ENCODE results near the gene ERICH4. TPM values are rescaled to one million over a fixed set of nuclear protein-coding genes. Genes with fewer than 3 reads are reported as not detected.
A peak's percentile ranks its signal among the peaks of the same experiment; 100 is the strongest.

Gene ERICH4
- total RNA-seq, 3 donors from 2014 or later: not detected

DNA sequence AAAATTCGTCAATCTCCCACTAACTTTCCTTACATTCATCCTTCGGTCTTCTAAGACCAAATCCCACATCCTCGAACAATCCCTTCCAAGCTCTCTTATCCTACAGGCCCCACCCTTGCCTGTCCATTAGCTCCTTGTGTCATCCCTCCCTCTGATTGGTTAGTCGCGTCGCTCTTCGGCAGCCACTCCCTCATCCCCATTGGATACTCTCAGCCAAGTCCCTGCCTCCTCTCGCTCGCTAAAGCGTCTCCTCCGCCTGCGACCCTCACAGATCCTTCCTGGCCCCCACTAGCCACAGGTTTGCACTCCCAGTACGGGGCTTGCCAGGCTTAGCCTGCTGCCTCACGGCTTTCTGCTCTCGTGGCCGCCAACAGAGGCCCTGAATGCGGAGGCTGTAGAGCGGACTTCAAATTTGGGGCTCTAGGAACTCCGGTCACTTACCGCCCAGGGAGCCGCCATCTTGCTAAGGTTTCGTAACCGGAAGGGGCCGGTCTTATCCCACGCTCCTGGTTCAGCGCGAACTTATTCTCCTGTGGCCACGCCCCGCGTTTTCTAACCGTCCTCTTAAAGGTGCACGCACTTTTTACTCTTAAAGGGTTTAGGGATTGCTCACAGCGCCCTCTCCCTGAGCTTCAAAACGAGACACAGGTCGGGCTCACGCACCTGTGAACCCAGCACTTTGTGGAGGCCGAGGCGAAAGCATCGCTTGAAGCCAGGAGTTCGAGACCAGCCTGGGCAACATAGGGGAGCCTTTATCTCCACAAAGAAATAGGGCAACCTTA is 3.3 kb upstream of the ERICH4 start, which contains the start of gene DMAC2:
DMAC2 (minus strand) TSS at position 472 of the 782 bp plus-strand sequence; CDS start at position 459, 13 bp downstream.
- ATAC-seq: peak; percentile 96

DNA sequence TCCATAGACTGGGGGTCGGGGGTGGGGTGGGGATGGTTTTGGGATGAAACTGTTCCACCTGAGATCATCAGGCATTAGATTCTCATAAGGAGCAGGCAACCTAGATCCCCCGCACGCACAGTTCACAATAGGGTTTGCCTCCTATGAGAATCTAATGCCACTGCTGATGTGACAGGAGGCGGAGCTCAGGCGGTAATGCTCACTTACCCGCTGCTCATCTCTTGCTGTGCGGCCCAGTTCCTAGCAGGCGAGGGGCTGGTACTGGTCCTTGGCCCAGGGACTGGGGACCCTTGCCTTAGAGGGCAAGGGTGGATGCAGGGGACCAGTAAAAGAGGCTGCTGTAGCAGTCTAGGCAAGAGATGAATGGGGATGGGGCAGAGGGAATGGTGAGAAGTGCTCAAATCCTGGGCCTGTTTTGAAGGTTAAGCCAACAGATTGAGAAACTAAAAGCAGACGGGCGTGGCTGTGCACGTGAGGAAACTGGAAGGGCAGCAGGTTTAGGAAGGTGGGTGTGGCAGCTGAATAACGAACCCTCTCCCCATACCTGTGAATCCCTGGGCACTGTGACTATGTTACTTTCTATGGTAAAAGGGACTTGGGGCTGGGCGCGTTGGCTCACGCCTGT is 1.5 kb upstream of the ERICH4 start:
- intact Hi-C loops (cut with DNase I, micrococcal nuclease): no loop called here
- DNase-seq (no peak), ATAC-seq (no peak)
- no peaks in the 10 kb centered on the region for H3K36me3 ChIP-seq (ENCODE audit: low read depth)
- TF ChIP-seq, protein P1, sequence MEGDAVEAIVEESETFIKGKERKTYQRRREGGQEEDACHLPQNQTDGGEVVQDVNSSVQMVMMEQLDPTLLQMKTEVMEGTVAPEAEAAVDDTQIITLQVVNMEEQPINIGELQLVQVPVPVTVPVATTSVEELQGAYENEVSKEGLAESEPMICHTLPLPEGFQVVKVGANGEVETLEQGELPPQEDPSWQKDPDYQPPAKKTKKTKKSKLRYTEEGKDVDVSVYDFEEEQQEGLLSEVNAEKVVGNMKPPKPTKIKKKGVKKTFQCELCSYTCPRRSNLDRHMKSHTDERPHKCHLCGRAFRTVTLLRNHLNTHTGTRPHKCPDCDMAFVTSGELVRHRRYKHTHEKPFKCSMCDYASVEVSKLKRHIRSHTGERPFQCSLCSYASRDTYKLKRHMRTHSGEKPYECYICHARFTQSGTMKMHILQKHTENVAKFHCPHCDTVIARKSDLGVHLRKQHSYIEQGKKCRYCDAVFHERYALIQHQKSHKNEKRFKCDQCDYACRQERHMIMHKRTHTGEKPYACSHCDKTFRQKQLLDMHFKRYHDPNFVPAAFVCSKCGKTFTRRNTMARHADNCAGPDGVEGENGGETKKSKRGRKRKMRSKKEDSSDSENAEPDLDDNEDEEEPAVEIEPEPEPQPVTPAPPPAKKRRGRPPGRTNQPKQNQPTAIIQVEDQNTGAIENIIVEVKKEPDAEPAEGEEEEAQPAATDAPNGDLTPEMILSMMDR (IDR thresholded peaks at IDR 0.05): no peak
- H3K4me1 ChIP-seq (ENCODE audit: low read depth): no peaks in the 10 kb centered on the region
- H3K9me3 ChIP-seq: no peaks in the 10 kb centered on the region
- H3K4me3 ChIP-seq: no peak overlapping the region

More for the DNA sequence above, 3.3 kb upstream of the ERICH4 start, which contains the start of gene DMAC2:
- DNase-seq: peak; percentile 95 to 99 (median 97)
- Histone ChIP-seq H3K9me3 (no peaks in the 10 kb centered on the region), H3K36me3 (ENCODE audit: low read depth) (no peaks in the 10 kb centered on the region), H3K4me1 (ENCODE audit: low read depth) (no peaks in the 10 kb centered on the region), H3K4me3 (peak within 1 kb of the TSS; percentile 52)
- intact Hi-C loops (cut with DNase I, micrococcal nuclease): no loop called here
- TF ChIP-seq, protein P1 (IDR thresholded peaks at IDR 0.05): peak; percentile 27

DNA sequence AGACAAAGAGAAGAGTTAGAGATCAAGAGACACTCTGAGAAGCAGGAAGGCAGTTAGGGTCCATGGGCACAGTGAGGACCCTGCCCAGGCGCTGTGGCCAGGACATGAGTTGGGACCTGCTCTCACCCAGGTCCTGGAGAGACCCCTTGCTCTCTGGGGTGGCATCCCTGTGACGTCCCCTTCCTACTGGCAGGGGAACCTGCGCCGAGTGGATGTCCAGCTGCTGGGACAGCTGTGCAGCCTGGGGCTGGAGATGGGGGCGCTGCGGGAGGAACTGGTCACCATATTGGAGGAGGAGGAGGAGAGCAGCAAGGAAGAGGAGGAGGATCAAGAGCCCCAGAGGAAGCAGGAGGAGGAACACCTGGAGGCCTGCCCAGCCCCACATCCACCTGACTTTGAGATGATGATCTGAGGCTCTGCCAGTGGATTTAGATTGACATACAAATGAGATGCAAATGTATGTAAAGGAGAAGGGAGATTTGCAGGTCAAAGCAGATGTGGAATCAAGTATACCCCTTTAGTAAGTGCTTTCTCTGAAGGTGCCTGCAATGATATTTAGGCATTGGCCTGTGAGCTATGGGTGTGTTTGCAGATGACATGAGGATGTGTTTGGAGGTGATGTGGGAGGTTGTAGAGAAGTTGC is 978 bp downstream of the ERICH4 start:
- intact Hi-C loops (cut with DNase I, micrococcal nuclease): no loop called here
- no peak for DNase-seq
- no peak overlapping the region for H3K4me3 ChIP-seq

DNA sequence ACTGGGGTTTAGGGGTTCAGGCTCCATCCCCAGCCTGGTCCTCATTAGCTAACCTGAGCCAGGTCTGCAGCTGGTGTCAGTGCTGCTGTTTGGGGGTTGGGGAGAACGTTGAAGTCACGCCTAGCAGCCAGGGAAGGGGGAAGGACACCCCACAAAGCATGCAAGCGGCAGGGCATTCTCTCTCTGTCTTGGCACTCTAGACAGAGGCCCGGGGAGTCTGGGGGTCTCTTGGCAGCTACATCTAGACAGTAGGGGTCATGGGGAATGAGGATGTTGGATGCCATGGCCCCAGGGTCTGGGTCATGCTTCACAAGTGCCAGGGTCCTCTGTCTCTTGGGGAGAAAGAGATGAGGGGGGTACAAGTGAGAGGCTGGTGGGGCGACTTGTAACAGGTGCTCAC is 2.6 kb downstream of the ERICH4 start:
- no peak for ATAC-seq
- Histone ChIP-seq H3K4me1 (ENCODE audit: low read depth) (no peaks in the 10 kb centered on the region), H3K36me3 (ENCODE audit: low read depth) (no peaks in the 10 kb centered on the region), H3K9me3 (no peaks in the 10 kb centered on the region), H3K4me3 (no peak overlapping the region)
- DNase-seq: no peak
- intact Hi-C loops (cut with DNase I, micrococcal nuclease): loop anchor here in 1 of 2 donors (5.0 kb wide), 1 partner anchor 127 kb away; no protein-coding TSS in a partner anchor
- TF ChIP-seq, protein P1 (IDR thresholded peaks at IDR 0.05): no peak

More for the DNA sequence above, 978 bp downstream of the ERICH4 start:
- Histone ChIP-seq H3K9me3 (no peaks in the 10 kb centered on the region), H3K4me1 (ENCODE audit: low read depth) (no peaks in the 10 kb centered on the region), H3K36me3 (ENCODE audit: low read depth) (no peaks in the 10 kb centered on the region)
- TF ChIP-seq, protein P1 (IDR thresholded peaks at IDR 0.05): no peak
- no peak for ATAC-seq

DNA sequence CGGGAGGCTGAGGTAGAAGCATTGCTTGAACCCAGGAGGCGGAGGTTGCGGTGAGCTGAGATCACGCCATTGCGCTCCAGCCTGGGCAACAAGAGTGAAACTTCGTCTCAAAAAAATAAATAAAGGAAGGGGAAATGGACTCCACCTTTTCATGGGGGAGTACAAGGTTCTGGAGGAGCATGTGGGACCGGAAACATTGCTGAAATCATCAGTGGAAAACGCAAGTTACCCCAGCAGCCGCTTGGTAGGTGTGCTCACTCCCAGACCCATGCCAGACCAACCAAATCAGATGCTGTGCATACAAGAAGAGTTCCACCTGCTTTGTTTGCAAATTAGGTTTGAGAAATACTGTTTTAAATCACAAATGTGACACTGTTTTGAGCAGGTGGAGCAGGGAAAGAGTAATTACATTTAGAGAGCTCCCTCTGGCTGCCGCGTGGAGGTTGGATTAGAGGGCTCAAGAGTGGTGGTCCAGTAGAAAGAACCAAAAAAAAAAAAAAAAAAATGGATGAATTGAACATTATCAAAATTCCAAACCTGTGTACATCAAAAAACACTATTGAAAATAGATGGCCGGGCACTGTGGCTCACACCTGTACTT is 4.9 kb downstream of the ERICH4 start:
- Histone ChIP-seq H3K36me3 (ENCODE audit: low read depth) (no peaks in the 10 kb centered on the region), H3K9me3 (no peaks in the 10 kb centered on the region), H3K4me1 (ENCODE audit: low read depth) (no peaks in the 10 kb centered on the region), H3K4me3 (no peak overlapping the region)
- intact Hi-C loops (cut with DNase I, micrococcal nuclease): loop anchor here in 1 of 2 donors (5.0 kb wide), 1 partner anchor 124 kb away; no protein-coding TSS in a partner anchor
- ATAC-seq (no peak), DNase-seq (no peak)
- TF ChIP-seq, protein P1 (IDR thresholded peaks at IDR 0.05): no peak

Data from mucosa of descending colon (tissue), 3 donors.